HepG2 (cell line): ENCODE measurements around the gene AUH.

Experiments used
- BCLAF1 ChIP-seq: fragments of 450-650 bp; IDR thresholded peaks from 2 replicates; pipeline ENCODE4 v1.6.1; 2017; ENCODE audit warnings: mild to moderate bottlenecking
- CEBPB ChIP-seq: IDR thresholded peaks from 2 replicates; pipeline ENCODE4 v1.6.1; 2011; ENCODE audit warnings: low read depth, low read length, improper control_type of control experiment, borderline replicate concordance
- CEBPZ ChIP-seq: IDR thresholded peaks from 2 replicates; pipeline ENCODE4 v1.6.1; 2012; ENCODE audit warnings: low read length, improper control_type of control experiment
- CTCF ChIP-seq: sonication (generic); formaldehyde crosslinking; IDR thresholded peaks from 2 replicates; pipeline ENCODE4 v1.5.0; 2020; ENCODE audit warnings: mild to moderate bottlenecking, missing genetic modification reagents, moderate library complexity
- HNRNPK ChIP-seq: fragments of 200-400 bp; formaldehyde crosslinking; IDR thresholded peaks from 2 replicates; pipeline ENCODE4 v1.6.1; 2018; ENCODE audit warnings: low read length, low read depth, moderate library complexity, mild to moderate bottlenecking; ENCODE audit not compliant: poor library complexity, severe bottlenecking
- MTA1 ChIP-seq: sonication (generic); formaldehyde crosslinking; IDR thresholded peaks from 2 replicates; pipeline ENCODE4 v1.4.0; 2020; ENCODE audit warnings: missing genetic modification reagents, mild to moderate bottlenecking, borderline replicate concordance
- SATB2 ChIP-seq: sonication (generic); formaldehyde crosslinking; IDR thresholded peaks from 2 replicates; pipeline ENCODE4 v1.5.0; 2020; ENCODE audit warnings: missing genetic modification reagents
- ZBTB38 ChIP-seq: sonication (generic); formaldehyde crosslinking; IDR thresholded peaks from 2 replicates; pipeline ENCODE4 v1.5.1; 2020; ENCODE audit warnings: mild to moderate bottlenecking, missing genetic modification reagents
- ZNF256 ChIP-seq: sonication (generic); formaldehyde crosslinking; conservative IDR thresholded peaks from 2 replicates; pipeline ENCODE4 v1.4.0; 2020; ENCODE audit warnings: missing genetic modification reagents
- ZNF580 ChIP-seq: IDR thresholded peaks from 2 replicates; pipeline ENCODE4 v1.6.1; 2016; ENCODE audit warnings: low read depth, borderline replicate concordance
- ZSCAN29 ChIP-seq: sonication (generic); formaldehyde crosslinking; conservative IDR thresholded peaks from 2 replicates; pipeline ENCODE4 v1.4.0; 2020; ENCODE audit warnings: mild to moderate bottlenecking, missing genetic modification reagents

- no peak for TF ChIP-seq ZSCAN29
- TF ChIP-seq ZNF580 (CRISPR knock-in tag): no peak
- no peak for TF ChIP-seq CTCF (CRISPR knock-in tag)
- no peak for TF ChIP-seq CEBPB
- TF ChIP-seq BCLAF1: no peak
- no peak for TF ChIP-seq ZBTB38 (CRISPR knock-in tag)
- no peak for TF ChIP-seq SATB2
- no peak for TF ChIP-seq HNRNPK
- TF ChIP-seq CEBPZ: no peak
- no peak for TF ChIP-seq MTA1 (CRISPR knock-in tag)
- no peak for TF ChIP-seq ZNF256 (CRISPR knock-in tag)
These were observed 144.3 kb downstream of the AUH start for GRCh38 chr9:91217388-91217787.
